Amygdala (tissue), 56 donors: ENCODE results near the gene TMEM59.
A peak's percentile ranks its signal among the peaks of the same experiment; 100 is the strongest.
"Not testable (repeated sequence)": the region's sequence is repeated elsewhere in the genome, so short reads cannot be mapped to it uniquely, and the experiment has no call there.

ENCODE experiments used
- DNase-seq, 56 donors: peaks; one replicate each; lab custom pipeline; 2025; lab: John Stamatoyannopoulos, UW

TMEM59 gene

DNA sequence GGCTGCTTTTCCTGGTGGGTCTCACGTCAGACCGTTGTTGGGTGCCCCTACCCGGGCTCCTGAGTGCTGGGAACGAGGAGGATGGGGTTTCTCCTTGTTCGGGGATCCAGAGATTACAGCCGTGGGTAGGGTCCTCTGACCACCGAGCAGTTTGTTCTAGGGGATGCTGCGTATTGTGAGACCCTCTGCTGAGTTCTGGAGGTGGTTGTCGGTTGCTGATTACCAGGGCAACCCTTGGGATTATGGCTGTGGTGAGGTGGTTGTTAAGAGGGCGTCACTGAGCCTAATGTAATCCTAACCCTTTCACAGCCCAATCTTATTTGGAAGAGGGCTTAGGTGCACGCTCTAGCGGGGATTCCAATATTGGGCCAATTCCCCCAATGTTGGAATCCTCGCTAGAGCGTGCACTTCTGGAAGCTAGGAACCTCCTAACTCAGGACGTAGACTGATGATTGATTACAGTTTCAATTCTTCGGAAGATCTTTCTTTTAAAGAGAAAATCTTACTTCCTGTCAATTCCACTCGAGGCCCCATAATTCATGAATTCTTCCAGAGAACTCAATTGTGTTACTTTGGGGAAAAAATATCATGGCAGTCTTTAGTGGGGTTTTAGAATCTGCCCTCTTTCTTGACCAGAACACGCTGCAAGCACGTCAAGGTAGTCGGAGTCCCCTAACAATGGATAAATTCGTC is 887 bp upstream of the TMEM59 start:
- peak in 1 of 56 donors; percentile 50 for DNase-seq

GRCh38 chr1:54052431-54052933 is 522 bp downstream of the TMEM59 start:
- DNase-seq, result peak in 28 of 56 donors; percentile 22 to 75 (median 48)

DNA sequence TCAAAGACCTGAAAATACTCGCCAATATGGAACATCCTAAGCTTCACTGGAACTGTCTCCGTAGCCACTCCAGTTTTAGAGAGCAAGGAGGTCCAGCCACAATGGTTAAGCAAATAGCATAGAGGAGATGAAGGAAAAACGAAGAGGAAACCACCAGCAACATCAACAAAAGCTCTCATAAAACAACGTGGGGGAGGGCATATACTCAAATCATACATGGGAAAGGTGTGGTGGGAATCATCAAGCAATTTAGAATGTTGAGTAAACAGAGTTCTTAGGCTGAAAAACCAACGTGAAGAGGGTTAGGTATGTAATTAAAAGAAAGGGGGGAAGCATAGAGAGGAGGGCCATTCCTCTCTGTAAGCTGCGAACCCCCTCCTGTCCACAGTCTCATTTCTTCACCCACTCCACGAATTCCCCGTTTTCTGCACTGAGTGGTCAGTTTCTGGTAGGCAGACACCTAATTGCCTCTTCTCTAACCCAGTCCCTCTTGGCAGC is 1.0 kb downstream of the TMEM59 start:
- no peak for DNase-seq

- not testable (repeated sequence) for DNase-seq
Observed at GRCh38 chr1:54050435-54050834, 2.6 kb downstream of the TMEM59 start.

DNA sequence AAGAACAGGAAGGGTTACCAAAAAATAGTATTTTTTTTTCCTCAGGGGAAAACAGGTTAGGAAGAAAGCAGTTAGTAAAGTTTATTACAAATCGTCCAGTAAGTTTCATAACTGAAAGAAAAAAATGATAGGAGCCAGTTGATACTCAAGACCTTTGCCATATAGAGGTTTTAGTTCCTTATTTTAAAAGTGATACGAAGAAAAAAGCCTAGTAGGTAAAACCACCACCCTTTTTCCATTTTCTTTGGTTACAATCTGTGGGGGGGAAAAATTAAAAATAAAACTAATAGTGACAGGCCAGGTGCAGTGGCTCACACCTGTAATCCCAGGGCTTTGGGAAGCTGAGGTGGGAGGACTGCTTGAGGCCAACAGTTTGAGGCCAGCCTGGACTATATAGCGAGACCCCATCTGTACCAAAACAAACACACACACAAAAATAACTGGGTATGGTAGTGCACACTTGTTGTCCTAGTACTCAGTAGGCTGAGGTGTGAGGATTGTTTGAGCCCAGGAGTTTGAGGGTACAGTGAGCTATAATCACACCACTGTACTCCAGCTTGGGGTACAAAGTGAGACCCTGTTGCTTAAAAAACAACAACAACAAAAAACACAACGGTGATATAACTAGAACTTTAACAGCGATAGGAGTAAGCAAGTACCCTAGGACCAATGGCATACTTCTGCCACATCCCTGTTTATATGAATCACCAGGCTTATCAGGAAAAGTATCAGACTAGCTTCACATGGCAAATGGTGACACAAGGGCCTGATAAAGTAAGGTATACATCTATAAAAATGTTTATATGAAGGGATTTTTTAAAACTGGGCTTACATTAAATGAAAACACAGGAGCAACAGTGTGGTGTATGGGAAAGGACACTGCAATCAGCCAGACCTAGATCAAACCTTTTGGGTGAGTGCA is 5.4 kb downstream of the TMEM59 start:
- no peak for DNase-seq

DNA sequence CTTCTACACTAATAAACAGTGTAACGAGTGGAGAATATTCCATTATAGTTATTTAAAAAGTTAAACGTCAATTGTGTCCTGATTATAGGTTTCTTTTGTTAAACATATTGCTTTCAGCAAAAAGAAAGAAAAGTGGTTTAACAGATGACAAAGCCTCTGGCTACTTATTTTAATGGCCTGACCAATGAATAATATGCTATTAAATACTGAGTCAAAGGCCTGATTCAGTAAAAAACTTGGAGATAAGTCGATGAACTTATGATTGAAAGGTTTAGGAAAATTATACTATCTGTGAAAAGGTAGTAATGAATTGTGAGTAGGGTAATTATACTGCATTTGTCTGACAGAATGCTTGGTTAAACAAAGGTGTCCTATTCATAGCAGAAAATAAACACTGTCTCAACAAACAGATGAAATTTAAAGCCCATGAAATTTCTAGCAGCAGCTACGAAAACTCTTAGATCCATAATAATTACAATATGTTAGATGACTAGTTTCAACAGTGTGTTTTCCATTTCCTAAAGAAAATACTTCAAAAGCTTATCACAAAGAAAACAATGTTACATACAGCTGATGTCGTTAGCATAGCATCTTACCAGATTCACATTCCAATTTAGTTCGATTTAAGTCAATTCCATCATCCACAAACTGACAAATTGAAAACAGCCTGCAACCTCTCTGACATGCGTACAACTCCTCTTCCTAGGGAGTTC is 6.2 kb downstream of the TMEM59 start:
- no peak for DNase-seq

- peak in 4 of 56 donors; percentile 11 to 62 (median 20) for DNase-seq
Observed at GRCh38 chr1:54045496-54045895, 7.5 kb downstream of the TMEM59 start.

DNA sequence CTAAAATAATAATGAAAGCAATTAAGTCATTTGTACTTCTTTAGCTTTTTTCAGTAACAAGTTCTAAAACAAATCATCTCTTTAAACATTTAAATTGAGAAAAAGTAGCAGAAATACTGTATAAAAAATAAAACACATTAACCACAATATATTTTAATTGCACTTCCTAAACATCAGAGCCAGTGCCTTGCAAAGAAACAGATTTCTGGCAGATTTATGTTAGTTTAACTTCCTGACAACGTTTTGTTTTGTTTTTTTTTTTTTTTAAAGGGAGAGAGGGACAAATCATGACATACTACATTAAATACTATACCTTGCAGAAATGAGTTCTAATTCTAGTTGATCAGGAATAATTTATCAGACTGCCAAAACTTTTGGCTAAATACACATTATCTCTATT is 11.2 kb downstream of the TMEM59 start:
- DNase-seq, result no peak

GRCh38 chr1:54037476-54037875 is 15.5 kb downstream of the TMEM59 start:
- DNase-seq, result no peak

GRCh38 chr1:54028306-54029251 is 24.4 kb downstream of the TMEM59 start:
- DNase-seq, result peak in 7 of 56 donors; percentile 3 to 43 (median 25)

GRCh38 chr1:54027848-54028247 is 25.2 kb downstream of the TMEM59 start:
- no peak for DNase-seq

DNA sequence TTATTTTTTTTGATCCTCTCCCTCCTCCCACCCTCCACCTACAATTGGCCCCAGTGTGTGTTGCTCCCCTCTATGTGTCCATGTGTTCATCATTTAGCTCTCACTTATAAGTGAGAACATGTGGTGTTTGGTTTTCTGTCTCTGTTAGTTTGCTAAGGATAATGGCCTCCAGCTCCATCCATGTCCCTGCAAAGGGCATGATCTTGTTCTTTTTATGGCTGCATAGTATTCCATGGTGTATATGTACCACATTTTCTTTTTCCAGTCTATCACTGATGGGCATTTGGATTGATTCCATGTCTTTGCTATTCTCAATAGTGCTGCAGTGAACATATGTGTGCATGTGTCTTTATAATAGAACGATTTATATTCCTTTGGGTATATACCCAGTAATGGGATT is 28.2 kb downstream of the TMEM59 start:
- DNase-seq, result not testable (repeated sequence)

- DNase-seq, result no peak
Observed at GRCh38 chr1:54024358-54024757, 28.6 kb downstream of the TMEM59 start.

DNA sequence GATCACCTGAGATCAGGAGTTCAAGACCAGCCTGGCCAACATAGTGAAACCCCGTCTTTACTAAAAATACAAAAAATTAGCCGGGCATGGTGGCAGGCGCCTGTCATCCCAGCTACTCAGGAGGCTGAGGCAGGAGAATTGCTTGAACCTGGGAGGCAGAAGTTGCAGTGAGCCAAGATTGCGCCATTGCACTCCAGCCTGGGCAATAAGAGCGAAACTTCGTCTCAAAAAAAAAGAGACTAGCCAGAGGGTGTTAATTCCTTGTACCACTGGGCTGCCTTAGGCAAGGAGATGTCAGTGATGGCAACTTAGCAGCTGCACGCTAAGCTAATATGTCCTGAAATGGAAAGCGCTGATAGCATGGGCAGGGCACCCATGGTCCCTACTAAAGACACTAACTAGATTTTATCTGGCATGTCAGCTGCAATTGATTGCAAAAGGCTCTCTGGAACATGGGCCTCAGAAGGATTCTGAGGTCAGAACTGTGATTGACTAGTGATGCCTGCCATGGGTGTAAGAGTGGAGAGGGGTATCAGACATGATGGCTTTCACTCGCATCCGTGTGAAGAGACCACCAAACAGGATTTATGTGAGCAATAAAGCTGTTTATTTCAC is 33.3 kb downstream of the TMEM59 start:
- DNase-seq, result not testable (repeated sequence)

- no peak for DNase-seq
Observed at GRCh38 chr1:54018635-54019034, 34.4 kb downstream of the TMEM59 start.

DNA sequence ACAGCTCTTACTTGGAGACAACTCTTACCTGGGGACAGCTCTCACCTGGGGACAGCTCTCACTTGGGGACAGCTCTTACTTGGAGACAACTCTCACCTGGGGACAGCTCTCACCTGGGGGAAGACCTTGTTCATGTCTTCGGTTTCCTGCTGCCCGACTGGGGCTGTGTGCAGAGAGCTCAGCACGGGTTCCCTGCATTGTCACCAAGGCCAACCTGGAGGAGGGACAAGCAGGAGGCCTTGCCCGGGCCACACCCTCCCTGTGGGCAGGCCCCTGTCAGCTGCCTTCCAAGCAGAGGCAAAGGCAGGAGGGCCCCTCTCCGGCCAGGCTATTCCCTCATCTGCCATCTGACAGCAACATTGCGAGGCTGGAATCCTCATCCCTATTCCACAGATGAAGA is 35.0 kb downstream of the TMEM59 start, which contains the start of gene LDLRAD1:
Gene LDLRAD1 (minus strand): TSS at position 208 of the 400 bp plus-strand sequence. CDS start 74 bp downstream, at position 134.
- DNase-seq, result no peak

GRCh38 chr1:54016343-54017282 is 36.4 kb downstream of the TMEM59 start:
- DNase-seq, result no peak
